LNCaP clone FGC (cell line): ENCODE results near the gene OVCA2.

Experiments
- DNase-seq: peaks from one replicate; pipeline ENCODE4 v3.0.0-alpha.2; 2011; ENCODE audit warnings: low read depth
- H3K4me3 ChIP-seq: 2 replicates; pipeline ENCODE4 v1.5.1; 2011; ENCODE audit warnings: mild to moderate bottlenecking, low read depth, low read length, control low read depth
- TF ChIP-seq, protein P1 (sequence below): IDR thresholded peaks from 2 replicates; pipeline ENCODE4 v1.5.1; 2012; ENCODE audit warnings: mild to moderate bottlenecking; ENCODE audit not compliant: control insufficient read depth, insufficient read depth; ENCODE audit errors: extremely low read depth

The OVCA2 gene

DNA sequence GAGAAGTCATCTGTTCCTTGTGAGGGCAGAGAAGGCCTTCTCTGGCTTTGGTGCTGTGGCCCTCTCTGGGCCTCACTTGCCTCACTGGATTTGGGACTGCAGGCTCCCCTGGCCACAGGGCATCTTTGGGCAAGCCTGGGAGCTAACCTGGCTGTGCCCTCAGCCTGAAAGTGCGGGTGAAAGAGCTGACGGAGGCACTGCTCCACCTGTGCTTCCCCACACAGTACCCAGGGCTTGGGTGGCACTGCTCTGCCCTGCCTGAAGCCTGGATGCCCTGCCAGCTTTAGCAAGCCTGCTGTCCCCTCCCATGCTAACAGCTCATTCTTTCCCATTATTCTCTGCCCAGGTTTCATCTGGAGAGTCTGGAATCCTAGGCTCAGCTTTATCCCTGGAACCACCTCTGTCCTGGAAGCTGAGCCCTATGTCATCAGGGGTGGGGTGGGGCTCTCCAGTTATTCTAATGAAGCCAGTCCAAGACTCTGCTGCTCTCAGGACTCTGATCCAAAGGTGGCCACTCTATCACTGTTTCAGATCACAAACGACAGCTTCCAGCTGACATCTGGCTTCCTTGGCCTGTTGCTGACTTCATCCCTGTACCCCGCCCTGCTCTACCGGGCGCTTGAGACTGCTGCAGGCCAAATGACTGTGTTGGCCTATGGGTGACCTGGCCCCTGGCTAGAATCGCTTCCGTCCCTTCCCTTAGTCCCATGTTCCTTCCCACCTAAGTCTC, 42.4 kb downstream of the OVCA2 start:
- H3K4me3 ChIP-seq, result no peak overlapping the region
- DNase-seq, result no peak
- TF ChIP-seq, protein P1, sequence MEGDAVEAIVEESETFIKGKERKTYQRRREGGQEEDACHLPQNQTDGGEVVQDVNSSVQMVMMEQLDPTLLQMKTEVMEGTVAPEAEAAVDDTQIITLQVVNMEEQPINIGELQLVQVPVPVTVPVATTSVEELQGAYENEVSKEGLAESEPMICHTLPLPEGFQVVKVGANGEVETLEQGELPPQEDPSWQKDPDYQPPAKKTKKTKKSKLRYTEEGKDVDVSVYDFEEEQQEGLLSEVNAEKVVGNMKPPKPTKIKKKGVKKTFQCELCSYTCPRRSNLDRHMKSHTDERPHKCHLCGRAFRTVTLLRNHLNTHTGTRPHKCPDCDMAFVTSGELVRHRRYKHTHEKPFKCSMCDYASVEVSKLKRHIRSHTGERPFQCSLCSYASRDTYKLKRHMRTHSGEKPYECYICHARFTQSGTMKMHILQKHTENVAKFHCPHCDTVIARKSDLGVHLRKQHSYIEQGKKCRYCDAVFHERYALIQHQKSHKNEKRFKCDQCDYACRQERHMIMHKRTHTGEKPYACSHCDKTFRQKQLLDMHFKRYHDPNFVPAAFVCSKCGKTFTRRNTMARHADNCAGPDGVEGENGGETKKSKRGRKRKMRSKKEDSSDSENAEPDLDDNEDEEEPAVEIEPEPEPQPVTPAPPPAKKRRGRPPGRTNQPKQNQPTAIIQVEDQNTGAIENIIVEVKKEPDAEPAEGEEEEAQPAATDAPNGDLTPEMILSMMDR, result no peak

DNA sequence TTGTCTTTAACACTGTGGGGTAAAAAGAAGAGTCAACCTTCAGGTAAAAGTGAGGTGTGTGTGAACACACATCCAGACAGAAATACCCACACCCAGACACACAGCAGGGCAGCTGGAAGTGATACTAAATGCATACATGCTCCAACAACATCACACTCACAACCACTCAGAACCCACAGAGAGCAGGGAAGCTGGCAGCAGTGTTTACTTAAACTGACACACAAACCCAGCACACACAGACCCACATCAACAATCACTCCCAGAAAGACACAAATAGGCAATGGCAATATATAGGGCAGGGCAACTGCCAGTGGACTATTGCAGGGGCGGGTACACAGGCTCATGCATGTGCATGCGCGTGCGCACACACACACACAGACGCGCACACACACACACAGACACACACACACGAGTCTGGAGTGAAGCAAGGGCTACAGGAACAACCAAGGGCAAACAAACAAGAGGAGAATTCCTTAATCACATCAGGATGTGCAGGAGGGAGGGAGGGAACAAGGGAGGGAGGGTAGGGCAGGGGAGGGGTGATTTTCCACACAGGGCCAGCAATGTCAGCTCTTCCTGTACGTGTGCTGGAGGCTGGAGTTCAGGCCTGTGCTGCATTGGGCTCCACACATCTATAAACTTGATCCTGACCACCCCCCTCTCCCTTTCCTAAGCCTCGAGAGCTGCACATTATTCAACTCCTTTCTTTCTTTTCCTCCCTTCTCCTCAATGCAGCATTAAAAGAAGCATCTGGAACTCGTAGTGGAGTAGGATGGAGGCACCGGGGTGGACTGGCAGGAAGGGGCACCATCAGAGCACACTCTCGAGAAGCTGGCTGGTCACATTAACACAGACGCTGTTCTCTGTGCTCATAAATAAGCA, 43.2 kb downstream of the OVCA2 start:
- H3K4me3 ChIP-seq, result no peak overlapping the region
- no peak for DNase-seq
- TF ChIP-seq, protein P1, result no peak

DNA sequence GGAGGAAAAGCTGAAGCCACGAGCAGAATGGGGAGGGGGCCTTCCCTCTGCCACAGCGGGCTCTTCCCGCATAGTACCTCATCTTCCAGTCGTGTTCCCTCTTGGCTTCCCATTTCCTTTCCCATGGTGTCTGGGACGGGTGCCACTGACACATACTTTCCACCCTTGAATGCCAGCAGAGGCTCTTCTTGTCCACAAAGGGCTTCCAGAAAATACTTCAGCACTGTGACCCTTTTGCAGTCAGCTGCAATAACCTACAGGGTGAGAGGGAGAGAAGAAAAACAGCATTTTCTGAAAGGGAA, 43.8 kb downstream of the OVCA2 start:
- TF ChIP-seq, protein P1, result no peak
- no peak for DNase-seq
- no peak overlapping the region for H3K4me3 ChIP-seq

DNA sequence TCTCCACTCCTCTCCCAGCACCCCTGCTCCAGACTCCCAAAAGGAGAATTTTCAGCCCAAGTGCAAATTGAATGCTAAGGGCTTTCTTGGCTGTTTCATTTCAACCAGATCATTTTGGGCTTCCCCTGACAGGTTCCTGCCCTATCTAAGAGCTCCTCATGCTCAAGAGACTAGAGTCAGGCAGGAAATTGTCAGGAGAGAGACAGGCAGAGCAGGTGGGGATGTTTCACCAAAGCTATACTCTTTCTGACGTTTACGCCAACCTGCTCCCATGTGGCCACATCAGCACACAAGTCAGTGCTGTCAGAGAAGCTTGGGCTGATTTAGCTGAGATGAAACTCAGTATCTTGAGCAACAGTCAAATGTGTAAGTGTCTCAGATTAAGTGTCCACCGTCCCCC, 44.5 kb downstream of the OVCA2 start:
- TF ChIP-seq, protein P1, result no peak
- DNase-seq, result no peak
- no peak overlapping the region for H3K4me3 ChIP-seq

DNA sequence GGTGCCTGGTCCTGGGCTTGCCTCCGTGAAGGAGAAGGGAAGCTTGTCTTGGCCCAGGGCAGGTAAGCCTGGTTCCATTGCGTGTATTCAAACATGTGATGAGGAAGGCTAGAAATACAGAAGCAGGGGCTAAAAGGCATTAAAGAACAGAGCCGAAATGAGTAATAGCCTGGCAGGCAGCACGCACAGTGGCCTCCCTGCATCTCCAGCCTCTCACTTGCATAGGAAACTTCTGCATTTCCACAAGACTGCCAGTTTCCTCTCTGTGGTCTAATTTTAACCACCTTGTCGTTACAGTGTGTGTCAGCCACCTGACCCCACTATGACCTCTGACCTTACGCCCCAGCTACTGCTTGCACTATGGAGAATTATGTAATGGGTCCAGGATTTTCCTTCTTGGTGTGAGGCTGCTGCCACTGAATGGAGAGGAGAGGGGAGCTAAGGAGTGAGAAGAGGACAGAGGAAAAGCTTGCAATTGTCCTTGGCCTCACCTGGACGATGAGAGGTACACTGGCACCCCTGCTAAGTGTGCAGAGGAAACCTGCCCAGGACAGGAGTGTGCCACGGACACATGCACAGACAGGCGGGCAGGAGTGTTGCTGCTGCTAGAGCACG, 45.9 kb downstream of the OVCA2 start:
- no peak overlapping the region for H3K4me3 ChIP-seq
- DNase-seq, result no peak
- TF ChIP-seq, protein P1, result no peak

DNA sequence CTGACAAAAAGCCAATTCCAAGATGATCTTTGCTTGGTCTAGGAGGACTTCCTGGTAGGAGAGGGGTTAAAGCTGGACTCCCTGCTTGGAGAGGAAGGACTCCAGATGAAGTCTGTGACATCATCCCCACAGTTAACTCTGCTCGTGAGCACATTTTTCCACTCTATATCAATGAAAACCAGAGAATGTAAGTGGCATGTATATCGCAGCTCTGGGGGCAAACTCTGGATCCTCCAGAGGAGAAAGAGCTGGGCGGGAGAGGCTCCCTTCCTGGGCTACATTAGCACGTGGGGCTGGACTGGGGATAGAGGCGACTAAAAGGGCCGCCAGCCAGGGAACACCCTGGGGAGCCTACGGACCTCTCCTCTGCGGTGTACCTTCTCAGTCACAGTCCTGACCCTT, 47.2 kb downstream of the OVCA2 start:
- TF ChIP-seq, protein P1, result no peak
- no peak overlapping the region for H3K4me3 ChIP-seq

More for the DNA sequence above, 47.2 kb downstream of the OVCA2 start:
- DNase-seq, result no peak
